ENCODE measurements around the gene AHCYL2.
"Not testable (repeated sequence)": the region's sequence is repeated elsewhere in the genome, so short reads cannot be mapped to it uniquely, and the experiment has no call there.

Gene AHCYL2

GRCh38 chr7:129438839-129439651 lies 214.2 kb downstream of the AHCYL2 start:
- TF ChIP-seq CTCF (IDR thresholded peaks at IDR 0.05; ENCODE audit: borderline replicate concordance, control extremely low read depth, extremely low read depth, insufficient read depth, missing control alignments) = no peak
- in situ Hi-C loops (cut with MboI; ENCODE audit: low sequenced_read_pairs, unreplicated experiment) = no loop called here
- DNase-seq (ENCODE audit: low spot score) = no peak

GRCh38 chr7:129439963-129440625 lies 215.3 kb downstream of the AHCYL2 start:
- in situ Hi-C loops (cut with MboI; ENCODE audit: low sequenced_read_pairs, unreplicated experiment) = no loop called here

GRCh38 chr7:129443612-129444011 lies 218.8 kb downstream of the AHCYL2 start:
- TF ChIP-seq CTCF (IDR thresholded peaks at IDR 0.05; ENCODE audit: borderline replicate concordance, control extremely low read depth, extremely low read depth, insufficient read depth, missing control alignments) = no peak
- no peak for DNase-seq (ENCODE audit: low spot score)
- in situ Hi-C loops (cut with MboI; ENCODE audit: low sequenced_read_pairs, unreplicated experiment) = no loop called here

More at GRCh38 chr7:129439963-129440625, 215.3 kb downstream of the AHCYL2 start:
- TF ChIP-seq CTCF (IDR thresholded peaks at IDR 0.05; ENCODE audit: borderline replicate concordance, control extremely low read depth, extremely low read depth, insufficient read depth, missing control alignments) = no peak
- DNase-seq (ENCODE audit: low spot score) = no peak

- in situ Hi-C loops (cut with MboI; ENCODE audit: low sequenced_read_pairs, unreplicated experiment); DNase-seq (ENCODE audit: low spot score): not testable (repeated sequence)
Measured at GRCh38 chr7:129444776-129445175, 219.9 kb downstream of the AHCYL2 start.

GRCh38 chr7:129446925-129447324 lies 222.1 kb downstream of the AHCYL2 start:
- DNase-seq (ENCODE audit: low spot score); in situ Hi-C loops (cut with MboI; ENCODE audit: low sequenced_read_pairs, unreplicated experiment): not testable (repeated sequence)

- in situ Hi-C loops (cut with MboI; ENCODE audit: low sequenced_read_pairs, unreplicated experiment); DNase-seq (ENCODE audit: low spot score): not testable (repeated sequence)
Measured at GRCh38 chr7:129447445-129447844, 222.6 kb downstream of the AHCYL2 start.

- in situ Hi-C loops (cut with MboI; ENCODE audit: low sequenced_read_pairs, unreplicated experiment) = not testable (repeated sequence)
Measured at GRCh38 chr7:129448608-129449007, 223.8 kb downstream of the AHCYL2 start.

GRCh38 chr7:129450295-129450694 lies 225.5 kb downstream of the AHCYL2 start:
- TF ChIP-seq CTCF (IDR thresholded peaks at IDR 0.05; ENCODE audit: borderline replicate concordance, control extremely low read depth, extremely low read depth, insufficient read depth, missing control alignments) = no peak
- DNase-seq (ENCODE audit: low spot score) = no peak
- in situ Hi-C loops (cut with MboI; ENCODE audit: low sequenced_read_pairs, unreplicated experiment) = no loop called here

More at GRCh38 chr7:129448608-129449007, 223.8 kb downstream of the AHCYL2 start:
- not testable (repeated sequence) for DNase-seq (ENCODE audit: low spot score)
